K562 (cell line): ENCODE data around the gene RAP1GAP2. TPM values are rescaled to one million over a fixed set of nuclear protein-coding genes. Genes with fewer than 3 reads are reported as not detected.

Experiments
- ATAC-seq: fragments of 200-7000 bp; cut with Tn5 transposase; 3 replicates; pipeline ENCODE4 v1.9.1; 2020; ENCODE audit warnings: moderate library complexity
- BruUV-seq: library from RNA; stranded (reverse); fragments of 400-500 nt; replicated peaks from 2 replicates; lab custom pipeline; 2021; lab: Mats Ljungman, UMichigan
- CTCF ChIA-PET: fragments of 300-600 bp; formaldehyde crosslinking; extraction: SDS; loops from one replicate; lab custom pipeline; 2021; ENCODE audit warnings: low intra/inter-chr PET ratio; lab: Yijun Ruan, JAX
- POLR2A ChIA-PET: fragments of 300-600, 350-650 bp; sonication (Branson Sonifier 250); formaldehyde crosslinking; extraction: SDS; loops from one replicate; lab custom pipeline; 2021; ENCODE audit warnings: antibody characterized with exemption, inconsistent platforms; lab: Yijun Ruan, JAX
- DNase-seq, 4 experiments: peaks; one replicate each; pipeline versions ENCODE4 v3.0.0 to v3.0.0-alpha.2; 2011 to 2018; ENCODE audit warnings: low spot score in 3 of 4, mixed read lengths in 3 of 4; ENCODE audit errors: extremely low read depth in 1 of 4
- FAIRE-seq: peaks from 2 replicates; lab custom pipeline; 2011; peaks lifted over from hg19 to GRCh38; lab: Jason Lieb, UNC
- H2AFZ ChIP-seq: 2 replicates; pipeline ENCODE4 v1.6.0; 2011; ENCODE audit warnings: low read depth, low read length, control low read depth, inconsistent platforms
- H3K27ac ChIP-seq: fragments of 200-600 bp; 3 replicates; pipeline ENCODE4 v1.8.0; 2011; ENCODE audit warnings: low read depth, mild to moderate bottlenecking, control low read depth, inconsistent platforms, low read length, moderate library complexity, mixed read lengths; ENCODE audit errors: extremely low read depth
- H3K27me3 ChIP-seq, 2 experiments: fragments of 300-600 bp in 1 of 2; 2 replicates in 1 of 2; 3 replicates in 1 of 2; pipeline versions ENCODE4 v1.6.0 to v1.8.0; 2011; ENCODE audit warnings: inconsistent platforms in 2 of 2, low read length in 2 of 2, mild to moderate bottlenecking in 1 of 2, mixed read lengths in 1 of 2, moderate library complexity in 1 of 2; ENCODE audit not compliant: control insufficient read depth in 2 of 2, insufficient read depth in 2 of 2
- H3K36me3 ChIP-seq: fragments of 300-600 bp; 3 replicates; pipeline ENCODE4 v1.8.0; 2011; ENCODE audit warnings: mild to moderate bottlenecking, low read length, inconsistent platforms; ENCODE audit not compliant: control insufficient read depth, insufficient read depth
- H3K4me1 ChIP-seq, 2 experiments: fragments of 200-600 bp in 1 of 2; replicated peaks in 1 of 2; 2 replicates in 1 of 2; 3 replicates in 1 of 2; pipeline versions ENCODE4 v1.5.1 to v1.8.0; 2011; ENCODE audit warnings: inconsistent platforms in 2 of 2, low read length in 2 of 2, mild to moderate bottlenecking in 1 of 2, mixed read lengths in 1 of 2, moderate library complexity in 1 of 2; ENCODE audit not compliant: control insufficient read depth in 2 of 2, insufficient read depth in 2 of 2
- H3K4me2 ChIP-seq: 2 replicates; pipeline ENCODE4 v1.6.1; 2011; ENCODE audit warnings: low read length, control low read depth, inconsistent platforms, mixed read lengths; ENCODE audit not compliant: insufficient read depth
- H3K4me3 ChIP-seq: fragments of 200-600 bp; sonication (generic), shearing (Covaris generic); 2 replicates; pipeline ENCODE4 v1.5.1; 2016; ENCODE audit warnings: control low read depth, inconsistent platforms
- H3K79me2 ChIP-seq: fragments of 200-600 bp; 3 replicates; pipeline ENCODE4 v1.8.0; 2011; ENCODE audit warnings: low read length, inconsistent platforms; ENCODE audit not compliant: control insufficient read depth, insufficient read depth
- H3K9ac ChIP-seq, 2 experiments: 2 replicates each; pipeline versions ENCODE4 v1.6.0 to v1.6.1; 2011; ENCODE audit warnings: low read depth in 2 of 2, low read length in 2 of 2, control low read depth in 1 of 2, inconsistent platforms in 1 of 2, mild to moderate bottlenecking in 1 of 2, mixed read lengths in 1 of 2; ENCODE audit not compliant: insufficient read depth in 1 of 2
- H3K9me1 ChIP-seq: one replicate; pipeline ENCODE4 v1.6.0; 2011; ENCODE audit warnings: inconsistent platforms, mild to moderate bottlenecking, low read length, moderate library complexity; ENCODE audit not compliant: control insufficient read depth, insufficient read depth
- H3K9me3 ChIP-seq: replicated peaks from 2 replicates; pipeline ENCODE4 v1.5.1; 2011; ENCODE audit warnings: low read depth, low read length, inconsistent platforms; ENCODE audit not compliant: control insufficient read depth, insufficient read depth
- H4K20me1 ChIP-seq: replicated peaks from 2 replicates; pipeline ENCODE4 v1.6.1; 2011; ENCODE audit warnings: low read length, inconsistent platforms, mixed read lengths; ENCODE audit not compliant: control insufficient read depth, insufficient read depth
- DMBX1 ChIP-seq: fragments of 250-450 bp; sonication (Bioruptor Pico); IDR thresholded peaks from 2 replicates; pipeline ENCODE4 v1.8.0; 2022; ENCODE audit warnings: inconsistent platforms, mild to moderate bottlenecking, moderate library complexity, borderline replicate concordance
- ELF4 ChIP-seq: fragments of 450-650 bp; formaldehyde crosslinking; IDR thresholded peaks from 2 replicates; pipeline ENCODE4 v1.4.0; 2022; ENCODE audit warnings: missing genetic modification characterization
- ETS2 ChIP-seq: IDR thresholded peaks from 2 replicates; pipeline ENCODE4 v1.6.1; 2016; ENCODE audit warnings: borderline replicate concordance, missing genetic modification characterization, mild to moderate bottlenecking, moderate library complexity, missing compliant biosample characterization; ENCODE audit not compliant: poor library complexity, severe bottlenecking
- NFIC ChIP-seq: fragments of 450-650 bp; IDR thresholded peaks from 2 replicates; pipeline ENCODE4 v1.6.1; 2017; ENCODE audit warnings: mild to moderate bottlenecking, inconsistent platforms
- SIN3B ChIP-seq: fragments of 450-650 bp; IDR thresholded peaks from 2 replicates; pipeline ENCODE4 v1.6.1; 2017; ENCODE audit warnings: low read depth, mild to moderate bottlenecking, moderate library complexity
- SMAD4 ChIP-seq: fragments of 250-450 bp; sonication (Bioruptor Pico); conservative IDR thresholded peaks from 2 replicates; pipeline ENCODE4 v1.8.0; 2021; ENCODE audit warnings: inconsistent platforms, mild to moderate bottlenecking, moderate library complexity
- SP1 ChIP-seq: sonication (generic); formaldehyde crosslinking; IDR thresholded peaks from 2 replicates; pipeline ENCODE4 v1.8.1; 2022; ENCODE audit warnings: mild to moderate bottlenecking, missing genetic modification reagents
- SRSF7 ChIP-seq: fragments of 200-400 bp; formaldehyde crosslinking; optimal IDR thresholded peaks from 2 replicates; pipeline ENCODE3; 2017; ENCODE audit warnings: mild to moderate bottlenecking, low read depth, low read length
- SRSF9 ChIP-seq: fragments of 200-400 bp; formaldehyde crosslinking; IDR thresholded peaks from 2 replicates; pipeline ENCODE4 v1.6.1; 2017; ENCODE audit warnings: low read depth, low read length, borderline replicate concordance
- TAL1 ChIP-seq: fragments of 450-650 bp; IDR thresholded peaks from 2 replicates; pipeline ENCODE4 v1.6.1; 2016; ENCODE audit warnings: mild to moderate bottlenecking
- TCF7 ChIP-seq: sonication (generic); IDR thresholded peaks from 2 replicates; pipeline ENCODE4 v1.6.1; 2016; ENCODE audit warnings: antibody characterized with exemption, borderline replicate concordance
- THRAP3 ChIP-seq: fragments of 450-650 bp; IDR thresholded peaks from 2 replicates; pipeline ENCODE4 v1.6.1; 2016; ENCODE audit warnings: mild to moderate bottlenecking, inconsistent platforms, borderline replicate concordance
- XRCC4 ChIP-seq: IDR thresholded peaks from one replicate; pipeline ENCODE4 v1.6.1; 2011; ENCODE audit not compliant: insufficient read depth, insufficient read length; ENCODE audit errors: extremely low read depth
- ZFP1 ChIP-seq: fragments of 450-650 bp; formaldehyde crosslinking; IDR thresholded peaks from 2 replicates; pipeline ENCODE4 v1.4.0; 2020; ENCODE audit warnings: mild to moderate bottlenecking, mixed read lengths
- ZNF395 ChIP-seq: fragments of 200-800 bp; sonication (Bioruptor generic); IDR thresholded peaks from 2 replicates; pipeline ENCODE4 v1.6.1; 2017; ENCODE audit warnings: missing genetic modification characterization, missing compliant biosample characterization
- WGBS: fragments of 100-300 bp; shearing (Covaris generic); methylation state at CpG from one replicate; pipeline ENCODE4 v1.1.6; 2016; ENCODE audit warnings: low coverage, mixed read lengths; ENCODE audit not compliant: insufficient coverage; ENCODE audit errors: missing lambda C conversion rate; 5-methylcytosine and 5-hydroxymethylcytosine counted together
- in situ Hi-C: fragments of 300-500 bp; cut with MboI; formaldehyde crosslinking; loops from 4 replicates; pipeline ENCODE4 v1.15.0; 2018; ENCODE audit warnings: inconsistent platforms, mixed read lengths
- intact Hi-C: fragments of 100-400 bp; cut with micrococcal nuclease; formaldehyde crosslinking; loops from 2 replicates; pipeline ENCODE4 v1.14.2; 2022
- polyA plus RNA-seq, 8 experiments: library from polyadenylated mRNA; depleted of rRNA in 4 of 8; stranded (reverse) in 5 of 8; unstranded in 3 of 8; fragments of >200 nt; fragmentation: Nextera tagmentation in 2 of 8; fragmentation: Illumina TruSeq in 1 of 8; extraction: Ambion mirVana in 2 of 8; extraction: Trizol in 1 of 8; gene quantifications; 2 replicates each; pipeline versions ENCODE4 v1.2.1 to v1.2.3, GENCODE V29; 2011 to 2014; ENCODE audit warnings: inconsistent platforms in 1 of 8, missing spikeins in 1 of 8
- total RNA-seq, 7 experiments: library from RNA; depleted of rRNA in 6 of 7; stranded (reverse); fragments of >200 nt in 6 of 7; fragmentation: Illumina TruSeq in 2 of 7; extraction: Trizol in 2 of 7; gene quantifications; 2 replicates each; pipeline versions ENCODE4 v1.2.1 to v1.2.3, GENCODE V29; 2011 to 2021; ENCODE audit warnings: low replicate concordance in 1 of 7
- TF ChIP-seq, protein P1 (sequence below): sonication (generic); formaldehyde crosslinking; IDR thresholded peaks from 2 replicates; pipeline ENCODE4 v1.8.0; 2022; ENCODE audit warnings: mild to moderate bottlenecking, missing genetic modification reagents

RAP1GAP2 gene
- total and polyA plus RNA-seq, 9 of the 15 experiments (the other 6 are each of a cell fraction or from before 2014, with no cell fraction given) = 0.01 to 1.3 (median 0.42) TPM; not detected in 1

DNA sequence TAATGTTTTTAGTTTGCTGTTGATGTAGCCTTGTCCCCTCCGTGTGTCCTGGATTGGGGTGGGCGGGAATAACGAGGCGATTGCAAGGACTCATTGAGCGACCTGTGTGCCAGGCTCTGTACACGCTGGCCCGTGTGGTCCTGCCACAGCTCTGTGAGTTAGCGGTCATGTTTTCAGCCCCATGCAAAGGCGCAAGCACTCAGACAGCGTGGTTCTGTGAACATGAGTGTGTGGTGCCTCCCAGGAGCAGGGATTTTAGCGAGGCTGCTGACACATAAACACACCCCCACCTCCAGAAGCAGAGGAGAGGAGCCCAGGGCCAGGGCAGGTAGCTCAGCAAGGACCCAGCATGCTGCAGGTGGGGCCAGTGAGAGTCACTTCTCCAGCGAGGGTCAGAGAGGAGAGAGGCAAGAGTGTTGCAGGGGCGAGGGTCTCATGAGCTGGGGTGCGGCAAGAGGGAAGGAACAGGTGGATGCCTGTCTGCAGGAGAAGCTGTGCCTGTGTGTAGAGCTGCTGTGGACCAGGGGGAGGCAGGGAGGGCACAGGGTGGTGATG lies 151.8 kb downstream of the RAP1GAP2 start (continued):
- TF ChIP-seq, protein P1, sequence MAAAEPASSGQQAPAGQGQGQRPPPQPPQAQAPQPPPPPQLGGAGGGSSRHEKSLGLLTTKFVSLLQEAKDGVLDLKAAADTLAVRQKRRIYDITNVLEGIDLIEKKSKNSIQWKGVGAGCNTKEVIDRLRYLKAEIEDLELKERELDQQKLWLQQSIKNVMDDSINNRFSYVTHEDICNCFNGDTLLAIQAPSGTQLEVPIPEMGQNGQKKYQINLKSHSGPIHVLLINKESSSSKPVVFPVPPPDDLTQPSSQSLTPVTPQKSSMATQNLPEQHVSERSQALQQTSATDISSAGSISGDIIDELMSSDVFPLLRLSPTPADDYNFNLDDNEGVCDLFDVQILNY = no peak
- TF ChIP-seq ELF4 (CRISPR knock-in tag) = no peak
- TF ChIP-seq SMAD4 = no peak
- TF ChIP-seq TAL1 = no peak
- no peak for TF ChIP-seq NFIC
- TF ChIP-seq SP1 (CRISPR knock-in tag) = no peak
- no peak for TF ChIP-seq TCF7

DNA sequence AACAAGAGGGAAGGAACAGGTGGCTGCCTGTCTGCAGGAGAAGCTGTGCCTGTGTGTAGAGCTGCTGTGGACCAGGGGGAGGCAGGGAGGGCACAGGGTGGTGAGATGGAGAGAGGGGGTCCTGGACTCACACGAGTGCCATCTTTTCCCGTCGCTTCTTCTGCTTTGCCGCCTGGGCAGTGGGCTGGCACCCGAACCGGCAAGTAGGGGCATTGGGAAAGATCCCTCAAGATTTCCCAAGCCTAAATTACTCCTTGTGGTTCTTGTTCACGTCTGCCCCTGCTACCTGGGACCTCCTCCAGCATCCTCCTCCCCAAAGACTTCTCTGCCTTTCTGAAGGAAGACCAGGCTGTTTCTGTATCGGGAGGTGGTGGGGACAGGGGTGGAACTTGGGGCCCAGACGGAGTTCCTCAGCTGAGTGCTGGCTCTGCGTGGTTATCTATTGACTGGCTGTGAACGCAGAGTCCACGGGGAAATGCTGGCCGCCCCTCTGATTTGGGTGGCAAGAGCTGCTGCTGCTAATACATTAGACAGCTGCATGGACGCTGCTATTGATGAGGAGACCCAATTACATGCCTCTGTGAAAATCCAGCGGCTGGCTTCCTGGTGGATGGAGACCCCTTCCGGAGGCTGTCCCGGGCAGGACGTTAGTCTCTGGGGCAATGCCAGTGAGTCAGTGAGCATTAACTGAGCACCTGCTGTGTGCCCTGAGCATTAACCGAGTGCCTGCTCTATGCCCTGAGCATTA lies 152.7 kb downstream of the RAP1GAP2 start:
- no peak overlapping the region for H2AFZ ChIP-seq
- no peak for TF ChIP-seq DMBX1
- no peak for TF ChIP-seq XRCC4
- no peak for TF ChIP-seq ZFP1
- no peak for TF ChIP-seq SRSF7
- TF ChIP-seq SIN3B = no peak
- TF ChIP-seq SRSF9 = no peak
- no peak for TF ChIP-seq ELF4 (CRISPR knock-in tag)
- TF ChIP-seq THRAP3 = no peak
- TF ChIP-seq ZNF395 (CRISPR knock-in tag) = no peak
- TF ChIP-seq ETS2 (tag) = no peak
- FAIRE-seq (no peak), ATAC-seq (no peak), DNase-seq (no peak)
- H3K4me1 ChIP-seq = no peaks in the 10 kb centered on the region
- BruUV-seq = no TSS peak
- H3K27ac ChIP-seq = no peak overlapping the region
- POLR2A ChIA-PET = interaction anchor here (0.7 to 1.3 kb wide), 2 partner anchors 14 to 41 kb away, joined by 3 read pairs; no protein-coding TSS in a partner anchor
- intact Hi-C loops = no loop called here
- no peaks in the 10 kb centered on the region for H4K20me1 ChIP-seq
- no peak overlapping the region for H3K4me3 ChIP-seq
- in situ Hi-C loops = no loop called here
- no peaks in the 10 kb centered on the region for H3K79me2 ChIP-seq
- H3K9me3 ChIP-seq = no peaks in the 10 kb centered on the region
- H3K9ac ChIP-seq = no peak overlapping the region
- H3K9me1 ChIP-seq = no peaks in the 10 kb centered on the region
- CTCF ChIA-PET = no interaction called here
- H3K4me2 ChIP-seq = no peak overlapping the region
- H3K27me3 ChIP-seq = peaks cover 3 to 27% of the 10 kb centered on the region in 2 experiments; a peak in 3 of 5 replicates
- H3K36me3 ChIP-seq = no peaks in the 10 kb centered on the region
- WGBS = 4% methylated on average over 15 of the region's 19 CpGs
